ENCODE data around the gene CPT1B. TPM values are rescaled to one million over a fixed set of nuclear protein-coding genes. Genes with fewer than 3 reads are reported as not detected.

The CPT1B gene
- total RNA-seq (100 to 1,000 TPM; 135 to 487 (median 415) TPM), polyA plus RNA-seq (100 to 1,000 TPM in 1 of 2 donors, 10 to 100 TPM in 1; 61.2 to 351 TPM)
- long read RNA-seq, donor 1, transcript CPT1B-203 (19 exons, 2,662 nt), result minor isoform, 30 of 352 reads
- long read RNA-seq, donor 1, transcript CPT1B-204 (19 exons, 2,647 nt), result minor isoform, 16 of 352 reads
- long read RNA-seq, donor 1, transcript CPT1B-201 (20 exons, 2,592 nt), result major isoform, 147 of 352 reads
- long read RNA-seq, donor 1, partial matches to known transcripts, result 84 of 352 reads
- long read RNA-seq, donor 1, other reads (novel, unspliced or antisense), result 73 of 352 reads
- long read RNA-seq, donor 2, transcript CPT1B-201 (20 exons, 2,592 nt), result major isoform, 382 of 890 reads
- long read RNA-seq, donor 2, transcript CPT1B-202 (18 exons, 2,319 nt), result minor isoform, 6 of 890 reads
- long read RNA-seq, donor 2, transcript CPT1B-203 (19 exons, 2,662 nt), result minor isoform, 91 of 890 reads
- long read RNA-seq, donor 2, transcript CPT1B-204 (19 exons, 2,647 nt), result minor isoform, 27 of 890 reads
- long read RNA-seq, donor 2, partial matches to known transcripts, result 249 of 890 reads
- long read RNA-seq, donor 2, other reads (novel, unspliced or antisense), result 134 of 890 reads
- long read RNA-seq, donor 3, transcript CPT1B-204 (19 exons, 2,647 nt), result minor isoform, 50 of 806 reads
- long read RNA-seq, donor 3, transcript CPT1B-202 (18 exons, 2,319 nt), result minor isoform, 7 of 806 reads
- long read RNA-seq, donor 3, transcript CPT1B-203 (19 exons, 2,662 nt), result minor isoform, 75 of 806 reads
- long read RNA-seq, donor 3, transcript CPT1B-201 (20 exons, 2,592 nt), result major isoform, 404 of 806 reads
- long read RNA-seq, donor 3, partial matches to known transcripts, result 141 of 806 reads
- long read RNA-seq, donor 3, other reads (novel, unspliced or antisense), result 128 of 806 reads

DNA sequence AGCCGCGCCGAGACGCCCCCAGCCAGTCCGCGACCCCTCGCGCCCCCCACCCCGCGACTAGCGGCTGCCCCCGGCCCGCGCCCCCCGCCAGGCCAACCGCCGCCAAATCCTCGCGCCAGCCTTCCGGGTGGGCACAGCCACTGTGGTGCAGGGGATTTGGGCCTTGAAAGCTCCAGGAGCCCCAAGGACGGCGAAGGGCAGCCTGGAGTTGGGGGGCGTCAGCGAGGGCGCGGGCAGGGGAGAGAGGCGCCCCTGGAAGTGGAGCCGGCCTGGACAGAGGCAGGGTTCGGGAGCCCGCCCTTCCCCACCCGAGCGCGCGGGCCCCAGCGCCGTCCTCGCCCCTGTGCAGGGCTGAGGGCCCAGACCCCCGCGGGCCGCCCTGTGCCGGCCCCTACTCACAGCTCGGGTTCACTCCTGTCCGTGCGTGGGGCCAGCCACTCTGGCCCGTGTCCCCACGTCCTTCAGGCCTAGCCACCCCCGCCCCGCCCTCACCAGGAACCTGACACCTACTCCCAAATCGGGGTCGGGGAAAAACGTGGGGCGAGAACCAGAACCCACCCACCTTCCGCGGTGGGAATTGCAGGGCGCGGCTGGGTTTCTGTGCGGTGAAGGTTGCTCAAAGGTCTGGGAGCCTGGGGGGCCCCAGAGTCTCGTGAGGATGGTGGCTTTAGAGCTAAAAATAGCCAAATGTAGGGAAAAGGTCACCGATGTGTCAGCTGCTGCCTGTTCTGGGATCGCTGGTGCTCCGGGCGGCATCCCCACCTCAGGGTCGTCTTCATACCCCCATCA lies at the start of gene CPT1B:
Gene CPT1B (minus strand): TSS at position 441 of the 789 bp plus-strand sequence. CDS start 512 bp downstream, outside the sequence.
- H3K4me3 ChIP-seq, result peak within 1 kb of the TSS; percentile 29 to 62 (median 56)
- H3K27ac ChIP-seq, result peak within 1 kb of the TSS; percentile 80 to 100 (median 96)
- no peaks in the 10 kb centered on the region for H3K27me3 ChIP-seq
- H3K4me1 ChIP-seq, result peaks cover 5 to 62% (median 48%) of the 10 kb centered on the region in 9 donors
- TF ChIP-seq, protein P1, sequence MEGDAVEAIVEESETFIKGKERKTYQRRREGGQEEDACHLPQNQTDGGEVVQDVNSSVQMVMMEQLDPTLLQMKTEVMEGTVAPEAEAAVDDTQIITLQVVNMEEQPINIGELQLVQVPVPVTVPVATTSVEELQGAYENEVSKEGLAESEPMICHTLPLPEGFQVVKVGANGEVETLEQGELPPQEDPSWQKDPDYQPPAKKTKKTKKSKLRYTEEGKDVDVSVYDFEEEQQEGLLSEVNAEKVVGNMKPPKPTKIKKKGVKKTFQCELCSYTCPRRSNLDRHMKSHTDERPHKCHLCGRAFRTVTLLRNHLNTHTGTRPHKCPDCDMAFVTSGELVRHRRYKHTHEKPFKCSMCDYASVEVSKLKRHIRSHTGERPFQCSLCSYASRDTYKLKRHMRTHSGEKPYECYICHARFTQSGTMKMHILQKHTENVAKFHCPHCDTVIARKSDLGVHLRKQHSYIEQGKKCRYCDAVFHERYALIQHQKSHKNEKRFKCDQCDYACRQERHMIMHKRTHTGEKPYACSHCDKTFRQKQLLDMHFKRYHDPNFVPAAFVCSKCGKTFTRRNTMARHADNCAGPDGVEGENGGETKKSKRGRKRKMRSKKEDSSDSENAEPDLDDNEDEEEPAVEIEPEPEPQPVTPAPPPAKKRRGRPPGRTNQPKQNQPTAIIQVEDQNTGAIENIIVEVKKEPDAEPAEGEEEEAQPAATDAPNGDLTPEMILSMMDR (IDR thresholded peaks at IDR 0.05), result peak in 6 of 9 donors; percentile 9 to 43 (median 34)
- intact Hi-C loops (cut with DNase I), result loop anchor here in 3 of 10 donors (5.0 kb wide), 1 partner anchor 44 kb away; no protein-coding TSS in a partner anchor
- no peaks in the 10 kb centered on the region for H3K9me3 ChIP-seq
- DNase-seq (peak; percentile 55 to 66), ATAC-seq (peak in 6 of 8 donors; percentile 0 to 35 (median 20))
- 9 to 26% methylated on average over 51 to 63 of the region's 63 CpGs for WGBS, 2 donors
- H3K36me3 ChIP-seq, result peaks cover 0 to 61% (median 8%) of the 10 kb centered on the region in 9 donors

DNA sequence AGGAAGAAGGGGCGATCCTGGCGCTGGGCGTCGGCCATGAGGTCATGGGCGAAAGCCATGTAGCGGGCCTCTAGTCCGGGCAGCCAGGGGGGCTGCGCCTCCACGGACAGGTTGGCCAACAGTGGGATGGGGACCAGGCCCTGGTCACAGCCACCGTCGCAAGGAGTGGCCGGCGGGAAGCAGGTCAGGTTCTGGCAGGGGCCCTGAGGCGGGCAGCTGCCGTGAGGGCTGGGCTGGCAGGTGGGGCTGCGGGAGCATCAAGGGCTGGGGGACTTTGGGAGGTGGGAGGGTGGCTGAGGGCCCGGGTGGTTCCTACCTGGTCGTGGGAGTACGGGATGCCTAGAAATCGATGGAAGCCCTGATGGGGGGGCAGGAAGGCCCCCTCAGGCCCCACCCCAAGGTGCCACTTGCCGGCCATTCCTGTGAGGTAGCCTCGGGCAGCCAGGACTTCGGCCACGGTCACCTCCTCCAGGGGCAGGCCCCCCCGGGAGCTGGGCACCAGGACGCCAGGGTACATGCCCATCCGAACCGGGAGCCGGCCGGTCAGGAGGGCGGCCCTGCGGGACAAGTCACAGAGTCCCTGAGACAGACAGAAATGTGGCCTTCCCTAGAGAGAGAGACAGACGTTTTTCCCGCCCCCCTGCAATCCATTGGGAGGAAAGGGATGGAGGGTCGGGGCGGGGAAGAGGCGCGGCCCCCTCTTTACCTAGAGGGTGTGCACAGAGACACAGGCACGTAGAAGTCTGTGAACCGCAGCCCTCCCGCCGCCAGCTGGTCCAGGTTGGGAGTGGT lies 48.8 kb upstream of the CPT1B start:
- 57 to 74% methylated on average over 42 of the region's 42 CpGs for WGBS, 2 donors
- intact Hi-C loops (cut with DNase I), result loop anchor here in 6 of 10 donors (5.0 kb wide), 5 partner anchors 45 to 85 kb away; partner anchors contain the start of gene SHANK3 (in 2 of the 6)
- TF ChIP-seq, protein P1 (IDR thresholded peaks at IDR 0.05), result no peak

DNA sequence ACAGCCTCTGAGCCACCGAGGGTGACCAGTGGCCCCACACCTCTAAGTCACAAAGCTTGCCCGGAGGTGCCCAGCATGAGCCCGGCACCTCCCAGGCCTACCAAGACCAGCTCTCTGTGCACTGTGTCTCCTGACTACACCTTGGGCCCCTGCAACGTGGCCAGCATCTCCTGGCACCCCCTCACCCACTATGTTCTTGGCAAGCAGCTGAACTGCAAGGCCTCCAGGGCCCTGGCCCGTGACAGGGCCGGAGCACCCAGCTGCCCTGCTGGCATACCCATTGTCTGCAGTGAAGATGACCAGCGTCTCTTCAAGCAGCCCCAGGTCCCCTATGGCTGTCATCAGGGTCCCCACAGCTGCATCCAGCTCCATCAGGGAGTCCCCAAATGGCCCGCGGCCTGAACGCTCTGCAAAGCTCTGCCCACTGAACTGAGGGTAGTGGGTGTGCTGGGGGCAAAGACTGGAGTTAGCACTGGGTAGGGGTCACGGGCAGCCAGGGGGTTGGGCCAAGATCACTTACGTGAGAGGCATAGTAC lies 48.2 kb upstream of the CPT1B start:
- DNase-seq (no peak), ATAC-seq (peak in 1 of 8 donors; percentile 1)
- no peaks in the 10 kb centered on the region for H3K9me3 ChIP-seq
- peaks cover 0 to 18% (median 0%) of the 10 kb centered on the region in 9 donors for H3K36me3 ChIP-seq
- TF ChIP-seq, protein P1 (IDR thresholded peaks at IDR 0.05), result peak in 1 of 9 donors; percentile 29
- H3K27me3 ChIP-seq, result peaks cover 0 to 1% (median 0%) of the 10 kb centered on the region in 7 donors
- 68 to 84% methylated on average over 12 of the region's 12 CpGs for WGBS, 2 donors
- peak overlapping the region in 6 of 10 donors; percentile 62 to 95 (median 82) for H3K4me3 ChIP-seq
- peaks cover 7 to 48% (median 38%) of the 10 kb centered on the region in 9 donors for H3K4me1 ChIP-seq
- intact Hi-C loops (cut with DNase I), result loop anchor here in 6 of 10 donors (5.0 kb wide), 5 partner anchors 46 to 86 kb away; partner anchors contain the start of gene SHANK3 (in 2 of the 6)
- peak overlapping the region in 6 of 10 donors; percentile 69 to 93 (median 82) for H3K27ac ChIP-seq

More for the DNA sequence above, 48.8 kb upstream of the CPT1B start:
- Histone ChIP-seq H3K4me3 (peak overlapping the region; percentile 41 to 95 (median 82)), H3K4me1 (peaks cover 7 to 41% (median 31%) of the 10 kb centered on the region in 9 donors), H3K27ac (peak overlapping the region; percentile 69 to 93 (median 84)), H3K36me3 (peaks cover 0 to 18% (median 0%) of the 10 kb centered on the region in 9 donors), H3K27me3 (no peaks in the 10 kb centered on the region), H3K9me3 (no peaks in the 10 kb centered on the region)
- ATAC-seq, result peak in 3 of 8 donors; percentile 1 to 31 (median 3)
- DNase-seq, result no peak

Measured in heart right ventricle (tissue), 16 donors.